H9 (cell line): ENCODE results near the gene LRP8. TPM values are rescaled to one million over a fixed set of nuclear protein-coding genes. Genes with fewer than 3 reads are reported as not detected.

ENCODE experiments used
- DNase-seq: peaks from one replicate; pipeline ENCODE4 v3.0.0-alpha.2; 2017
- H2AFZ ChIP-seq: one replicate; pipeline ENCODE4 v1.6.1; 2013; ENCODE audit warnings: mild to moderate bottlenecking, low read length, control low read depth, moderate library complexity
- H2AK5ac ChIP-seq: 2 replicates; pipeline ENCODE4 v1.6.1; 2013; ENCODE audit warnings: low read length, control low read depth, mixed read lengths; ENCODE audit not compliant: insufficient read length
- H2BK120ac ChIP-seq: one replicate; pipeline ENCODE4 v1.6.1; 2013; ENCODE audit warnings: low read depth, mild to moderate bottlenecking, low read length, control low read depth, inconsistent platforms; ENCODE audit not compliant: poor library complexity, severe bottlenecking
- H2BK12ac ChIP-seq: 2 replicates; pipeline ENCODE4 v1.6.1; 2013; ENCODE audit warnings: low read length, control low read depth, mixed read lengths, low read depth; ENCODE audit not compliant: insufficient read length
- H2BK15ac ChIP-seq: 2 replicates; pipeline ENCODE4 v1.6.1; 2013; ENCODE audit warnings: low read depth, low read length, control low read depth
- H2BK20ac ChIP-seq: one replicate; pipeline ENCODE4 v1.6.1; 2013; ENCODE audit warnings: low read depth, mild to moderate bottlenecking, low read length, control low read depth, inconsistent platforms; ENCODE audit not compliant: poor library complexity, severe bottlenecking
- H2BK5ac ChIP-seq: 2 replicates; pipeline ENCODE4 v1.6.1; 2013; ENCODE audit warnings: low read length, control low read depth, mixed read lengths; ENCODE audit not compliant: insufficient read length
- H3K14ac ChIP-seq: 2 replicates; pipeline ENCODE4 v1.6.1; 2013; ENCODE audit warnings: low read length, control low read depth; ENCODE audit not compliant: insufficient read depth
- H3K18ac ChIP-seq: 2 replicates; pipeline ENCODE4 v1.6.1; 2013; ENCODE audit warnings: low read depth, mild to moderate bottlenecking, mixed read lengths, low read length, control low read depth; ENCODE audit not compliant: insufficient read length
- H3K23ac ChIP-seq: 2 replicates; pipeline ENCODE4 v1.6.1; 2013; ENCODE audit warnings: low read length, control low read depth, mixed read lengths, low read depth; ENCODE audit not compliant: insufficient read length
- H3K23me2 ChIP-seq: 2 replicates; pipeline ENCODE4 v1.6.1; 2013; ENCODE audit warnings: low read depth, mild to moderate bottlenecking, mixed read lengths, low read length, control low read depth; ENCODE audit not compliant: insufficient read length, poor library complexity, severe bottlenecking
- H3K27ac ChIP-seq: 2 replicates; pipeline ENCODE4 v1.5.1; 2013; ENCODE audit warnings: low read length, control low read depth, mixed read lengths, low read depth; ENCODE audit not compliant: insufficient read length
- H3K27me3 ChIP-seq: 2 replicates; pipeline ENCODE4 v1.6.1; 2013; ENCODE audit warnings: low read length, control low read depth, inconsistent platforms; ENCODE audit not compliant: insufficient read depth
- H3K4ac ChIP-seq: 2 replicates; pipeline ENCODE4 v1.6.1; 2013; ENCODE audit warnings: low read depth, mild to moderate bottlenecking, control low read depth, inconsistent platforms, low read length, moderate library complexity
- H3K4me1 ChIP-seq: 2 replicates; pipeline ENCODE4 v1.6.1; 2013; ENCODE audit warnings: low read length, control low read depth, inconsistent platforms; ENCODE audit not compliant: insufficient read depth
- H3K4me2 ChIP-seq: 2 replicates; pipeline ENCODE4 v1.6.1; 2013; ENCODE audit warnings: low read length, control low read depth, mixed read lengths; ENCODE audit not compliant: insufficient read length, insufficient read depth
- H3K56ac ChIP-seq: 2 replicates; pipeline ENCODE4 v1.6.1; 2013; ENCODE audit warnings: low read depth, mild to moderate bottlenecking, mixed read lengths, low read length, control low read depth; ENCODE audit not compliant: insufficient read length
- H3K79me1 ChIP-seq: 2 replicates; pipeline ENCODE4 v1.6.1; 2013; ENCODE audit warnings: low read depth, mild to moderate bottlenecking, moderate library complexity, low read length, control low read depth, inconsistent platforms; ENCODE audit not compliant: insufficient read depth, poor library complexity, severe bottlenecking
- H3K79me2 ChIP-seq: 2 replicates; pipeline ENCODE4 v1.6.1; 2013; ENCODE audit warnings: low read length, control low read depth, inconsistent platforms; ENCODE audit not compliant: insufficient read depth
- H3K9ac ChIP-seq: 2 replicates; pipeline ENCODE4 v1.6.1; 2013; ENCODE audit warnings: low read length, control low read depth, mixed read lengths; ENCODE audit not compliant: insufficient read length; ENCODE audit errors: extremely low read depth
- H3K9me3 ChIP-seq: one replicate; pipeline ENCODE4 v1.6.1; 2013; ENCODE audit warnings: low read depth, low read length, inconsistent platforms; ENCODE audit not compliant: control insufficient read depth
- H3T11ph ChIP-seq: one replicate; pipeline ENCODE4 v1.6.1; 2013; ENCODE audit warnings: mild to moderate bottlenecking, low read length, control low read depth, inconsistent platforms
- H4K20me1 ChIP-seq: one replicate; pipeline ENCODE4 v1.6.1; 2013; ENCODE audit not compliant: control insufficient read depth, insufficient read length, insufficient read depth
- H4K5ac ChIP-seq: 2 replicates; pipeline ENCODE4 v1.6.1; 2013; ENCODE audit warnings: low read depth, mild to moderate bottlenecking, mixed read lengths, low read length, control low read depth; ENCODE audit not compliant: insufficient read length
- H4K8ac ChIP-seq: replicated peaks from 2 replicates; pipeline ENCODE4 v1.6.1; 2013; ENCODE audit warnings: low read length, control low read depth, mixed read lengths, low read depth; ENCODE audit not compliant: insufficient read length
- H4K91ac ChIP-seq: 2 replicates; pipeline ENCODE4 v1.6.1; 2013; ENCODE audit warnings: low read depth, mild to moderate bottlenecking, moderate library complexity, mixed read lengths, low read length, control low read depth; ENCODE audit not compliant: insufficient read length
- H3K27ac Mint-ChIP-seq, 3 experiments: 2 replicates in 2 of 3; 3 replicates in 1 of 3; pipeline ENCODE4 v1.8.0; 2020 to 2021; ENCODE audit warnings: mixed read lengths in 3 of 3, mild to moderate bottlenecking in 1 of 3, moderate library complexity in 1 of 3
- H3K27me3 Mint-ChIP-seq: 2 replicates; pipeline ENCODE4 v1.8.0; 2021; ENCODE audit warnings: low read depth, mild to moderate bottlenecking, moderate library complexity, mixed read lengths
- H3K36me3 Mint-ChIP-seq, 3 experiments: 2 replicates in 2 of 3; 3 replicates in 1 of 3; pipeline ENCODE4 v1.8.0; 2020 to 2021; ENCODE audit warnings: low read depth in 3 of 3, mixed read lengths in 3 of 3; ENCODE audit not compliant: insufficient read depth in 1 of 3
- H3K4me1 Mint-ChIP-seq, 2 experiments: 2 replicates each; pipeline ENCODE4 v1.8.0; 2020; ENCODE audit warnings: mixed read lengths in 2 of 2
- H3K4me3 Mint-ChIP-seq, 2 experiments: 2 replicates in 1 of 2; 3 replicates in 1 of 2; pipeline ENCODE4 v1.8.0; 2020 to 2021; ENCODE audit warnings: mild to moderate bottlenecking in 2 of 2, mixed read lengths in 2 of 2, moderate library complexity in 1 of 2
- H3K9me3 Mint-ChIP-seq, 2 experiments: 2 replicates in 1 of 2; 3 replicates in 1 of 2; pipeline ENCODE4 v1.8.0; 2020; ENCODE audit warnings: mild to moderate bottlenecking in 2 of 2, mixed read lengths in 2 of 2, moderate library complexity in 1 of 2
- CTCF ChIP-seq: fragments of 200-600 bp; sonication (generic); conservative IDR thresholded peaks from 3 replicates; pipeline ENCODE4 v1.8.0; 2021; ENCODE audit warnings: antibody characterized with exemption, mild to moderate bottlenecking
- WGBS: extraction: QIAGEN DNeasy Blood & Tissue Kit; methylation state at CpG from one replicate; pipeline ENCODE4 v1.1.7; 2013; ENCODE audit warnings: missing lambda C conversion rate, low lambda C conversion rate, mixed read lengths; ENCODE audit not compliant: insufficient read length; ENCODE audit errors: extremely low coverage; 5-methylcytosine and 5-hydroxymethylcytosine counted together
- total RNA-seq: library from RNA; stranded (reverse); gene quantifications from 2 replicates; pipeline ENCODE4 v1.2.1, GENCODE V29; 2021

LRP8 gene
- total RNA-seq, 1 experiment from 2014 or later: 78.6 TPM

DNA sequence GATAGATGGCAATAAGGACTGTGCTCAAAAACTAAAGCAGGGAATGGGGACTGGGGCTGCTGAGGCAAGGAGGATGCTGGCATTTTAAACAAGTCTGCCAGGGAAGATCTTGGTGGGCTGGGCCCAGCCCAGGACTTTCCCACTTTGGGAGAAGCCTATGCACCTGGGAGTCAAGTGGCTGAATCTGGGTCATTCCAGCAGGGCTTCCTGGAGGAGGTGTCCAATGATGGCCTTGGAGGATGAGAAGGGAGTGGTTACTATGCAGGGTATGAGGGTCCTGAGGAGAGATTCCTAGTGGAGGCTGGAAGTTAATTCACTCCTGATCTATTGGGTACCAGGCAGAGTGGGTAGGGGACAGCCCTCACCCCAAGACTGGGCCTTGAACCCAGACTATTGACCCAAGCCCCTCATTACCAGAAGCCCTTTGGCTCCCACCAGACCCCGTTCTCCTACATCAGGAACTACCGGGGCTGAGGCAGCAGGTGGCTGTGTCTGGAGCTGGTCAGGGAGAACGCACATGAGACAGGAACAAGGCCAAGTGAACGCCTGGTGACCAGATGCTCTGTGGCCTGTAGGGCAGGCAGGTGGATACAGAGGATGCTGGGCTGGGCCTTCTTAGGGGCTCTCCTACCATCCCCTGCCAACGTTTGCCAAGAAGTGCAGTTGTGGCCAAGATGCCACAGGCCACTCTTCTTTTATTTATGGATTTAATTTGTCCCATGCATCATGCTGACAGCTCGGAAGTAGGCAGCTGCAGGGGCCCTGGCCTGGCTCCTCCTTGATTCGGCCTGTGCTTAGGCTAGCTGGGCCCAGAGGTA is 18.3 kb upstream of the LRP8 start:
- Histone ChIP-seq H3K27ac (no peak overlapping the region), H4K5ac (no peak overlapping the region), H4K8ac (no peak overlapping the region), H2BK20ac (no peak overlapping the region), H3T11ph (no peak overlapping the region), H3K4ac (no peak overlapping the region), H3K4me2 (no peak overlapping the region), H3K14ac (no peak overlapping the region), H2BK12ac (no peak overlapping the region), H2AK5ac (no peak overlapping the region), H3K9ac (no peak overlapping the region), H3K56ac (no peak overlapping the region), H3K4me1 (no peaks in the 10 kb centered on the region), H3K79me1 (no peaks in the 10 kb centered on the region), H4K20me1 (no peaks in the 10 kb centered on the region), H2AFZ (no peak overlapping the region), H3K18ac (no peak overlapping the region), H3K23ac (no peak overlapping the region), H3K79me2 (no peaks in the 10 kb centered on the region), H2BK15ac (no peak overlapping the region), H2BK120ac (no peak overlapping the region), H3K27me3 (no peaks in the 10 kb centered on the region), H2BK5ac (no peak overlapping the region), H3K9me3 (no peaks in the 10 kb centered on the region), H3K23me2 (no peaks in the 10 kb centered on the region), H4K91ac (no peak overlapping the region)
- TF ChIP-seq CTCF: no peak
- Mint-ChIP-seq H3K9me3 (0 out of 5 replicates have a peak, but pooled peaks cover 0 to under 1% of the 10 kb centered on the region in 2 experiments), H3K36me3 (no peaks in the 10 kb centered on the region), H3K4me1 (peaks cover 25% of the 10 kb centered on the region in 2 experiments), H3K4me3 (no peak overlapping the region), H3K27me3 (peaks cover 37% of the 10 kb centered on the region), H3K27ac (no peak overlapping the region)
- DNase-seq: peak; percentile 11
- no CpG with 5 or more reads among the region's 7 CpGs for WGBS
